Measurements from ENCODE around the gene FUCA1. TPM values are rescaled to one million over a fixed set of nuclear protein-coding genes. Genes with fewer than 3 reads are reported as not detected.

FUCA1 gene
- total RNA-seq, 4 donors from 2014 or later, result 20.3 to 44.4 (median 23.5) TPM

DNA sequence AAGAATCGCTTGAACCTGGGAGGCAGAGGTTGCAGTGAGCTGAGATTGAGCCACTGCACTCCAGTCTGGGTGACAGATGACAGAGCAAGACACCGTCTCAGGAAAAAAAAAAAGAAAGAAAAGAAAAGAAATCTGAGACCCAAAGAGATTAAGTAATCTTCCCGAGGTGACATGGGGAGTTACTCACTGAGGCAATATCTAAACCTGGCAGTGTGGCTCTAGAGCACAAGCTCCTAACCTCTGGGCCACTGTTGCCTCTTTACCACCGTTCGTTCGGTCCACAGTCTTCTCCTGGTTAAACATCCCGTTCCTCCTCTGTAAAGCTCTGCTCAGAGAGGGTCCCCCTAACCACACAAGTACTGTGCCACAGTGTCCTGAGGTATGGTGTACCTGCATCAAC lies 44.3 kb downstream of the FUCA1 start:
- Histone ChIP-seq H3K4me1 (peaks cover 0 to 20% (median 6%) of the 10 kb centered on the region in 3 donors), H3K27ac (no peak overlapping the region), H3K36me3 (peaks cover 0 to 16% of the 10 kb centered on the region in 2 donors), H3K4me3 (no peak overlapping the region), H3K9me3 (no peaks in the 10 kb centered on the region), H3K27me3 (no peaks in the 10 kb centered on the region)
- ATAC-seq, result no peak
- WGBS, 2 donors (ENCODE audit: low coverage in 1 of 2), result 72% methylated on average over 6 of the region's 7 CpGs; no CpG with 5 or more reads in 1 of the 2 donors
- TF ChIP-seq, protein P1, sequence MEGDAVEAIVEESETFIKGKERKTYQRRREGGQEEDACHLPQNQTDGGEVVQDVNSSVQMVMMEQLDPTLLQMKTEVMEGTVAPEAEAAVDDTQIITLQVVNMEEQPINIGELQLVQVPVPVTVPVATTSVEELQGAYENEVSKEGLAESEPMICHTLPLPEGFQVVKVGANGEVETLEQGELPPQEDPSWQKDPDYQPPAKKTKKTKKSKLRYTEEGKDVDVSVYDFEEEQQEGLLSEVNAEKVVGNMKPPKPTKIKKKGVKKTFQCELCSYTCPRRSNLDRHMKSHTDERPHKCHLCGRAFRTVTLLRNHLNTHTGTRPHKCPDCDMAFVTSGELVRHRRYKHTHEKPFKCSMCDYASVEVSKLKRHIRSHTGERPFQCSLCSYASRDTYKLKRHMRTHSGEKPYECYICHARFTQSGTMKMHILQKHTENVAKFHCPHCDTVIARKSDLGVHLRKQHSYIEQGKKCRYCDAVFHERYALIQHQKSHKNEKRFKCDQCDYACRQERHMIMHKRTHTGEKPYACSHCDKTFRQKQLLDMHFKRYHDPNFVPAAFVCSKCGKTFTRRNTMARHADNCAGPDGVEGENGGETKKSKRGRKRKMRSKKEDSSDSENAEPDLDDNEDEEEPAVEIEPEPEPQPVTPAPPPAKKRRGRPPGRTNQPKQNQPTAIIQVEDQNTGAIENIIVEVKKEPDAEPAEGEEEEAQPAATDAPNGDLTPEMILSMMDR (IDR thresholded peaks at IDR 0.05), result no peak
- no peak for TF ChIP-seq POLR2AphosphoS5 (IDR thresholded peaks at IDR 0.05)
- TF ChIP-seq POLR2A (IDR thresholded peaks at IDR 0.05), result no peak
- TF ChIP-seq EP300 (IDR thresholded peaks at IDR 0.05), result no peak

DNA sequence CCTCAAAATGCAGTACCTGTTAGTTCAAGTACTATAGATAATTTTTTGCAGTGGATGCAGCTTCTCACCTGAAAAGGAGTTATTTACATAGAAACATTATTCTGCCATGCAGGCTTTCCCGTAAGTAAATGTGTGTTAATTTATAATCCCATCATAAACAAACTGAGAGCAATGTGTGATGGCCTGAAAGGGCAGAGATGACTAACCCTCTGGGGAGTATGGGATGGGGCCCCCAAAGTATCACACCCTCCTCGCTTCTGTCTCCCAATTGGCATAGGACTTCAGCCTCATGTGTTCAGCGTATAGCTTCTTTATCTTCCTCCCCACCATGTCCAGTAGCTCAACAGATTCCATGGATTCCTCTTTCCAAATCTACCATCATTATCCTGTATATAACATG lies 50.5 kb downstream of the FUCA1 start:
- H3K27me3 ChIP-seq, result no peaks in the 10 kb centered on the region
- no peak overlapping the region for H3K27ac ChIP-seq
- WGBS, 2 donors (ENCODE audit: low coverage in 1 of 2), result 77 to 83% methylated on average over 2 to 3 of the region's 3 CpGs
- H3K9me3 ChIP-seq, result no peaks in the 10 kb centered on the region
- ATAC-seq, result no peak
- TF ChIP-seq POLR2A (IDR thresholded peaks at IDR 0.05) (no peak), EP300 (IDR thresholded peaks at IDR 0.05) (no peak), POLR2AphosphoS5 (IDR thresholded peaks at IDR 0.05) (no peak)
- peaks cover 0 to 77% of the 10 kb centered on the region in 2 donors for H3K36me3 ChIP-seq
- H3K4me1 ChIP-seq, result no peaks in the 10 kb centered on the region
- H3K4me3 ChIP-seq, result no peak overlapping the region

GRCh38 chr1:23816906-23817305 lies 51.2 kb downstream of the FUCA1 start:
- Histone ChIP-seq H3K4me3 (no peak overlapping the region), H3K27me3 (no peaks in the 10 kb centered on the region), H3K27ac (no peak overlapping the region), H3K9me3 (no peaks in the 10 kb centered on the region), H3K36me3 (peaks cover 0 to 84% of the 10 kb centered on the region in 2 donors), H3K4me1 (no peaks in the 10 kb centered on the region)
- TF ChIP-seq POLR2A (IDR thresholded peaks at IDR 0.05) (no peak), POLR2AphosphoS5 (IDR thresholded peaks at IDR 0.05) (no peak), EP300 (IDR thresholded peaks at IDR 0.05) (no peak)
- TF ChIP-seq, protein P1 (IDR thresholded peaks at IDR 0.05), result no peak
- no peak for ATAC-seq

DNA sequence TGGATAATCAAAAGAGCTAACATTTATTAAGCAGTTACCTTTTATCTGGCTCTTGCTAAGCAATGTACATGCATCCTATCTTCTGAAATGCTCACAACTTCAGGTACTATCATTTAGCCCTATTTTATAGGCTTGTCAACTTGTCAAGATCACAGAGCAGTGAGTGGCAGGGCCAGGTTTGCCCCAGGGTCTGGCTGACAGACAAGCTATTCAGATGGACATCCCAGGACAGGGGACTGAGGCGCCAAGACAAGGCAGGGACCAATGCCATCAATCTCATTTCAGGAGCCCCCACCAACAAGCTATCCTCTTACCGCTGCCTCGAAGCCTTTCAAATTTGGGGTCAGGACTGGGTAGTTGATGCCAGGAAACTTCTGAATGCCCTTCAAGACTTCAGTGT lies 51.7 kb downstream of the FUCA1 start:
- no peak for ATAC-seq
- Histone ChIP-seq H3K27ac (no peak overlapping the region), H3K4me3 (no peak overlapping the region), H3K4me1 (no peaks in the 10 kb centered on the region), H3K9me3 (no peaks in the 10 kb centered on the region), H3K36me3 (peaks cover 0 to 86% of the 10 kb centered on the region in 2 donors), H3K27me3 (no peaks in the 10 kb centered on the region)
- WGBS, 2 donors (ENCODE audit: low coverage in 1 of 2), result 87% methylated on average over 3 of the region's 3 CpGs; no CpG with 5 or more reads in 1 of the 2 donors
- TF ChIP-seq, protein P1 (IDR thresholded peaks at IDR 0.05), result no peak
- no peak for TF ChIP-seq POLR2A (IDR thresholded peaks at IDR 0.05)
- TF ChIP-seq POLR2AphosphoS5 (IDR thresholded peaks at IDR 0.05), result no peak
- TF ChIP-seq EP300 (IDR thresholded peaks at IDR 0.05), result no peak

DNA sequence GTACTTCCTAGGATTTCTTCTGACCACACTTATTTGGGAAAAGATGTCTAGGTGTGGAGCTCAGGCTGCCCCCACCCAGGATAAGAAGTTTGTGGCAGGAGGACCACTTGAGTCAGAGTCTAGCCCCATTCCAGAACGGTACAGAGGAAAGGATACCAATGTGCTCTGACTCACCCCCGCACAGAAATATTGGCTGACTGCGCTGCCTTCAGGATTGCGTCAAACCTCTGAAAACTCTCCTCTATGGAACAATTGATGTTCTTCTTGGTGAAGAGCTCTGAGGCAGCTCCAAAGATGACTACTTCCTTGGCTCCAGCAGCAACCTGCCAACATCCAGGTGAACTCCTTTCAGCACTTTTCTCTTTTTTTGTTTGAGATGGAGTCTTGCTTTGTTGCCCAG lies 54.1 kb downstream of the FUCA1 start:
- H3K36me3 ChIP-seq, result peaks cover 0 to 72% of the 10 kb centered on the region in 2 donors
- no peaks in the 10 kb centered on the region for H3K9me3 ChIP-seq
- H3K4me1 ChIP-seq, result peaks cover 0 to 13% (median 0%) of the 10 kb centered on the region in 3 donors
- TF ChIP-seq POLR2A (IDR thresholded peaks at IDR 0.05), result no peak
- TF ChIP-seq, protein P1 (IDR thresholded peaks at IDR 0.05), result no peak
- TF ChIP-seq POLR2AphosphoS5 (IDR thresholded peaks at IDR 0.05), result no peak
- TF ChIP-seq EP300 (IDR thresholded peaks at IDR 0.05), result no peak
- ATAC-seq, result no peak
- H3K27me3 ChIP-seq, result no peaks in the 10 kb centered on the region
- no peak overlapping the region for H3K4me3 ChIP-seq
- H3K27ac ChIP-seq, result no peak overlapping the region
- 80 to 92% methylated on average over 1 to 2 of the region's 4 CpGs for WGBS, 2 donors (ENCODE audit: low coverage in 1 of 2)

Measured in gastroesophageal sphincter (tissue), 4 donors.